HUES6 (cell line): ENCODE measurements around the gene FAM13A.
"Not testable (repeated sequence)": the region's sequence is repeated elsewhere in the genome, so short reads cannot be mapped to it uniquely, and the experiment has no call there.

Source experiments
- H3K27ac ChIP-seq: 2 replicates; pipeline ENCODE4 v1.7.0; 2013; ENCODE audit warnings: low read depth, mild to moderate bottlenecking, low read length, inconsistent platforms
- H3K27me3 ChIP-seq: 2 replicates; pipeline ENCODE4 v1.6.1; 2013; ENCODE audit warnings: low read length; ENCODE audit not compliant: control insufficient read depth, insufficient read depth
- H3K36me3 ChIP-seq: 2 replicates; pipeline ENCODE4 v1.6.1; 2013; ENCODE audit warnings: low read length; ENCODE audit not compliant: control insufficient read depth, insufficient read depth
- H3K4me1 ChIP-seq: 2 replicates; pipeline ENCODE4 v1.6.1; 2013; ENCODE audit warnings: low read length; ENCODE audit not compliant: control insufficient read depth, insufficient read depth
- H3K4me3 ChIP-seq: 2 replicates; pipeline ENCODE4 v1.5.1; 2013; ENCODE audit warnings: low read depth, low read length
- H3K9ac ChIP-seq: one replicate; pipeline ENCODE4 v1.6.1; 2013; ENCODE audit warnings: mild to moderate bottlenecking, low read length
- H3K9me3 ChIP-seq: 2 replicates; pipeline ENCODE4 v1.6.1; 2013; ENCODE audit warnings: low read depth, low read length; ENCODE audit not compliant: control insufficient read depth, insufficient read depth

The FAM13A gene

GRCh38 chr4:88933414-88934160 is 123.4 kb downstream of the FAM13A start:
- H3K9ac ChIP-seq: no peak overlapping the region
- H3K9me3 ChIP-seq: no peaks in the 10 kb centered on the region
- peaks cover 8% of the 10 kb centered on the region; the same call in 1 of the 2 replicates for H3K4me1 ChIP-seq

GRCh38 chr4:88928852-88929251 is 128.1 kb downstream of the FAM13A start:
- Histone ChIP-seq H3K9ac (no peak overlapping the region), H3K4me3 (no peak overlapping the region), H3K27ac (no peak overlapping the region)

More at GRCh38 chr4:88933414-88934160, 123.4 kb downstream of the FAM13A start:
- H3K27ac ChIP-seq: no peak overlapping the region
- H3K4me3 ChIP-seq: no peak overlapping the region
- H3K27me3 ChIP-seq: no peaks in the 10 kb centered on the region
- no peaks in the 10 kb centered on the region for H3K36me3 ChIP-seq

GRCh38 chr4:88927420-88927819 is 129.6 kb downstream of the FAM13A start:
- no peaks in the 10 kb centered on the region for H3K4me1 ChIP-seq
- no peaks in the 10 kb centered on the region for H3K36me3 ChIP-seq
- H3K27me3 ChIP-seq: no peaks in the 10 kb centered on the region
- peaks cover 3% of the 10 kb centered on the region; the same call in 1 of the 2 replicates for H3K9me3 ChIP-seq
- no peak overlapping the region for H3K9ac ChIP-seq
- H3K27ac ChIP-seq: no peak overlapping the region
- H3K4me3 ChIP-seq: no peak overlapping the region

More at GRCh38 chr4:88928852-88929251, 128.1 kb downstream of the FAM13A start:
- peaks cover 3% of the 10 kb centered on the region; the same call in 1 of the 2 replicates for H3K9me3 ChIP-seq
- no peaks in the 10 kb centered on the region for H3K4me1 ChIP-seq
- no peaks in the 10 kb centered on the region for H3K36me3 ChIP-seq
- H3K27me3 ChIP-seq: no peaks in the 10 kb centered on the region

- H3K27ac ChIP-seq: no peak overlapping the region
- H3K4me3 ChIP-seq: no peak overlapping the region
- H3K36me3 ChIP-seq: no peaks in the 10 kb centered on the region
- H3K9ac ChIP-seq: no peak overlapping the region
- H3K9me3 ChIP-seq: no peaks in the 10 kb centered on the region; the same call in 1 of the 2 replicates
- no peaks in the 10 kb centered on the region for H3K27me3 ChIP-seq
- H3K4me1 ChIP-seq: no peaks in the 10 kb centered on the region
These were observed 137.9 kb downstream of the FAM13A start for GRCh38 chr4:88919056-88919455.

- not testable (repeated sequence) for H3K36me3 ChIP-seq, H3K4me3 ChIP-seq, H3K9me3 ChIP-seq, H3K4me1 ChIP-seq, H3K27ac ChIP-seq, H3K27me3 ChIP-seq, H3K9ac ChIP-seq
These were observed 143.8 kb downstream of the FAM13A start for GRCh38 chr4:88913181-88913580.

GRCh38 chr4:88911246-88912212 is 145.5 kb downstream of the FAM13A start:
- no peaks in the 10 kb centered on the region for H3K27me3 ChIP-seq
- H3K4me1 ChIP-seq: no peaks in the 10 kb centered on the region
- no peaks in the 10 kb centered on the region for H3K36me3 ChIP-seq
- H3K9me3 ChIP-seq: no peaks in the 10 kb centered on the region
- H3K4me3 ChIP-seq: no peak overlapping the region
- H3K9ac ChIP-seq: no peak overlapping the region
- H3K27ac ChIP-seq: no peak overlapping the region

- Histone ChIP-seq H3K9ac (no peak overlapping the region), H3K9me3 (no peaks in the 10 kb centered on the region), H3K4me3 (no peak overlapping the region), H3K27ac (no peak overlapping the region), H3K36me3 (0 out of 2 replicates have a peak, but pooled peaks cover 4% of the 10 kb centered on the region), H3K4me1 (no peaks in the 10 kb centered on the region), H3K27me3 (no peaks in the 10 kb centered on the region)
These were observed 146.9 kb downstream of the FAM13A start for GRCh38 chr4:88910101-88910500.

- no peaks in the 10 kb centered on the region for H3K27me3 ChIP-seq
- H3K9ac ChIP-seq: no peak overlapping the region
- H3K9me3 ChIP-seq: no peaks in the 10 kb centered on the region
- peaks cover 4% of the 10 kb centered on the region; the same call in 1 of the 2 replicates for H3K36me3 ChIP-seq
- H3K27ac ChIP-seq: no peak overlapping the region
- no peak overlapping the region for H3K4me3 ChIP-seq
- H3K4me1 ChIP-seq: no peaks in the 10 kb centered on the region
These were observed 148.5 kb downstream of the FAM13A start for GRCh38 chr4:88908521-88908920.

GRCh38 chr4:88908003-88908402 is 149.0 kb downstream of the FAM13A start:
- Histone ChIP-seq H3K4me1 (no peaks in the 10 kb centered on the region), H3K36me3 (peaks cover 4% of the 10 kb centered on the region; the same call in 1 of the 2 replicates), H3K4me3 (no peak overlapping the region), H3K9me3 (no peaks in the 10 kb centered on the region), H3K27ac (no peak overlapping the region), H3K27me3 (no peaks in the 10 kb centered on the region), H3K9ac (no peak overlapping the region)

GRCh38 chr4:88907478-88907877 is 149.5 kb downstream of the FAM13A start:
- Histone ChIP-seq H3K36me3 (peaks cover 4% of the 10 kb centered on the region; the same call in 1 of the 2 replicates), H3K9me3 (no peaks in the 10 kb centered on the region), H3K27me3 (no peaks in the 10 kb centered on the region), H3K9ac (no peak overlapping the region), H3K4me1 (no peaks in the 10 kb centered on the region), H3K4me3 (no peak overlapping the region), H3K27ac (no peak overlapping the region)

- H3K9me3 ChIP-seq, H3K36me3 ChIP-seq, H3K27me3 ChIP-seq, H3K4me3 ChIP-seq, H3K4me1 ChIP-seq, H3K27ac ChIP-seq, H3K9ac ChIP-seq: not testable (repeated sequence)
These were observed 152.7 kb downstream of the FAM13A start for GRCh38 chr4:88904240-88904639.
